GM12878 (cell line): ENCODE measurements around the gene CCL11. TPM values are rescaled to one million over a fixed set of nuclear protein-coding genes. Genes with fewer than 3 reads are reported as not detected.

ENCODE experiments used
- ATAC-seq: fragments of 200-7000 bp; cut with Tn5 transposase; 3 replicates; pipeline ENCODE4 v1.9.1; 2020; ENCODE audit warnings: mild to moderate bottlenecking, moderate library complexity
- BruUV-seq: library from RNA; stranded (reverse); fragments of 400-500 nt; replicated peaks from 2 replicates; lab custom pipeline; 2021; lab: Mats Ljungman, UMichigan
- CTCF ChIA-PET: fragments of 300-600 bp; sonication (Branson Sonifier 250); formaldehyde crosslinking; extraction: SDS; loops from one replicate; lab custom pipeline; 2021; ENCODE audit warnings: inconsistent platforms; lab: Yijun Ruan, JAX
- POLR2A ChIA-PET: fragments of 350-600 bp; formaldehyde crosslinking; extraction: SDS; loops from one replicate; lab custom pipeline; 2021; ENCODE audit warnings: inconsistent platforms; lab: Charles Lee
- RAD21 ChIA-PET: fragments of 300-600 bp; sonication (Branson Sonifier 250); formaldehyde crosslinking; loops from one replicate; lab custom pipeline; 2023; ENCODE audit warnings: antibody characterized with exemption; ENCODE audit not compliant: unreplicated experiment; lab: Charles Lee
- SMC1A ChIA-PET: fragments of 300-600 bp; sonication (Branson Sonifier 250); formaldehyde crosslinking; loops from one replicate; lab custom pipeline; 2023; ENCODE audit not compliant: unreplicated experiment, uncharacterized antibody; lab: Charles Lee
- DNase-seq: peaks from one replicate; pipeline ENCODE4 v3.0.0-alpha.2; 2011; ENCODE audit warnings: low read depth, low spot score
- FAIRE-seq: peaks from 3 replicates; lab custom pipeline; 2011; peaks lifted over from hg19 to GRCh38; lab: Jason Lieb, UNC
- H2AFZ ChIP-seq: 2 replicates; pipeline ENCODE4 v1.6.0; 2011; ENCODE audit warnings: low read depth, low read length, control low read depth; ENCODE audit not compliant: control insufficient read depth
- H3K27ac ChIP-seq: 2 replicates; pipeline ENCODE4 v1.5.1; 2011; ENCODE audit warnings: control low read depth; ENCODE audit not compliant: control insufficient read depth, insufficient read depth
- H3K27me3 ChIP-seq, 2 experiments: replicated peaks in 1 of 2; 2 replicates each; pipeline versions ENCODE4 v1.6.0 to v1.6.1; 2011; ENCODE audit warnings: low read length in 1 of 2; ENCODE audit not compliant: control insufficient read depth in 2 of 2, insufficient read depth in 2 of 2
- H3K36me3 ChIP-seq, 2 experiments: 2 replicates each; pipeline ENCODE4 v1.5.1; 2011; ENCODE audit warnings: low read length in 1 of 2; ENCODE audit not compliant: control insufficient read depth in 2 of 2, insufficient read depth in 2 of 2
- H3K4me1 ChIP-seq: 2 replicates; pipeline ENCODE4 v1.6.1; 2011; ENCODE audit warnings: mild to moderate bottlenecking, low read length, moderate library complexity, mixed read lengths; ENCODE audit not compliant: control insufficient read depth, insufficient read depth
- H3K4me2 ChIP-seq: 2 replicates; pipeline ENCODE4 v1.6.0; 2011; ENCODE audit warnings: control low read depth; ENCODE audit not compliant: control insufficient read depth, insufficient read depth
- H3K4me3 ChIP-seq: fragments of 200-600 bp; sonication (generic); 2 replicates; pipeline ENCODE4 v1.5.1; 2016
- H3K79me2 ChIP-seq: 2 replicates; pipeline ENCODE4 v1.6.0; 2011; ENCODE audit warnings: low read length; ENCODE audit not compliant: control insufficient read depth, insufficient read depth
- H3K9ac ChIP-seq: 2 replicates; pipeline ENCODE4 v1.8.0; 2011; ENCODE audit warnings: low read length, control low read depth, mixed read lengths; ENCODE audit not compliant: control insufficient read depth, insufficient read depth
- H3K9me3 ChIP-seq: replicated peaks from 3 replicates; pipeline ENCODE4 v1.5.1; 2011; ENCODE audit warnings: mild to moderate bottlenecking, low read length; ENCODE audit not compliant: control insufficient read depth, insufficient read depth
- H4K20me1 ChIP-seq: 2 replicates; pipeline ENCODE4 v1.6.0; 2011; ENCODE audit not compliant: control insufficient read depth, insufficient read depth
- CREM ChIP-seq: IDR thresholded peaks from 2 replicates; pipeline ENCODE4 v1.6.1; 2014; ENCODE audit warnings: antibody characterized with exemption, low read depth
- EGR1 ChIP-seq, 2 experiments: IDR thresholded peaks; 1 replicate in 1 of 2; 2 replicates in 1 of 2; pipeline ENCODE4 v1.6.1; 2011 to 2012; ENCODE audit warnings: low read depth in 2 of 2, low read length in 2 of 2, borderline replicate concordance in 1 of 2, mild to moderate bottlenecking in 1 of 2, moderate library complexity in 1 of 2
- GATAD2B ChIP-seq: fragments of 450-650 bp; conservative IDR thresholded peaks from 2 replicates; pipeline ENCODE4 v1.6.1; 2017; ENCODE audit warnings: low read depth, mild to moderate bottlenecking, moderate library complexity
- IKZF1 ChIP-seq: fragments of 450-650 bp; conservative IDR thresholded peaks from 2 replicates; pipeline ENCODE4 v1.6.1; 2017; ENCODE audit warnings: antibody characterized with exemption, mild to moderate bottlenecking
- IKZF2 ChIP-seq, 2 experiments: fragments of 450-650 bp; IDR thresholded peaks; 2 replicates each; pipeline ENCODE4 v1.6.1; 2017; ENCODE audit warnings: mild to moderate bottlenecking in 2 of 2, moderate library complexity in 2 of 2
- MYB ChIP-seq: fragments of 150-350 bp; IDR thresholded peaks from 2 replicates; pipeline ENCODE4 v1.6.1; 2014; ENCODE audit warnings: mild to moderate bottlenecking, low read depth, low read length, borderline replicate concordance
- NBN ChIP-seq: fragments of 450-650 bp; IDR thresholded peaks from 2 replicates; pipeline ENCODE4 v1.6.1; 2016
- PRDM15 ChIP-seq: fragments of 450-650 bp; formaldehyde crosslinking; IDR thresholded peaks from 2 replicates; pipeline ENCODE4 v1.4.0; 2020; ENCODE audit warnings: mild to moderate bottlenecking, moderate library complexity
- RAD21 ChIP-seq: IDR thresholded peaks from 2 replicates; pipeline ENCODE4 v1.6.1; 2011; ENCODE audit warnings: mild to moderate bottlenecking, low read depth, low read length, moderate library complexity; ENCODE audit not compliant: insufficient read depth
- RAD51 ChIP-seq: fragments of 450-650 bp; IDR thresholded peaks from 2 replicates; pipeline ENCODE4 v1.6.1; 2016; ENCODE audit warnings: moderate library complexity, mild to moderate bottlenecking, inconsistent platforms
- SMAD1 ChIP-seq: fragments of 450-650 bp; IDR thresholded peaks from 2 replicates; pipeline ENCODE4 v1.6.1; 2018; ENCODE audit warnings: mild to moderate bottlenecking, low read depth; ENCODE audit not compliant: partially characterized antibody
- SPI1 ChIP-seq: IDR thresholded peaks from 2 replicates; pipeline ENCODE4 v1.6.1; 2011; ENCODE audit warnings: low read depth, mild to moderate bottlenecking, low read length, moderate library complexity, borderline replicate concordance; ENCODE audit not compliant: insufficient read depth
- TCF12 ChIP-seq: IDR thresholded peaks from 2 replicates; pipeline ENCODE4 v1.6.1; 2011; ENCODE audit warnings: low read depth, mild to moderate bottlenecking, low read length
- ZBTB40 ChIP-seq: fragments of 450-650 bp; IDR thresholded peaks from 2 replicates; pipeline ENCODE4 v1.6.1; 2016; ENCODE audit warnings: mild to moderate bottlenecking, moderate library complexity, borderline replicate concordance
- ZNF622 ChIP-seq: fragments of 450-650 bp; IDR thresholded peaks from 2 replicates; pipeline ENCODE4 v1.6.1; 2017; ENCODE audit warnings: mild to moderate bottlenecking, inconsistent platforms
- ZZZ3 ChIP-seq: IDR thresholded peaks from 2 replicates; pipeline ENCODE4 v1.6.1; 2011; ENCODE audit warnings: low read depth; ENCODE audit not compliant: control insufficient read depth, insufficient read length
- WGBS: methylation state at CpG from one replicate; pipeline ENCODE4 v1.1.6; 2016; ENCODE audit warnings: low lambda C conversion rate; ENCODE audit not compliant: insufficient replicate concordance, insufficient coverage; ENCODE audit errors: missing lambda C conversion rate; 5-methylcytosine and 5-hydroxymethylcytosine counted together
- in situ Hi-C: fragments of 300-500 bp; cut with MboI; formaldehyde crosslinking; loops from 9 replicates; pipeline ENCODE4 v1.14.3; 2018; ENCODE audit warnings: mixed read lengths
- intact Hi-C: fragments of 100-400 bp; cut with micrococcal nuclease; formaldehyde crosslinking; loops from one replicate; pipeline ENCODE4 v1.14.2; 2022; ENCODE audit not compliant: unreplicated experiment
- polyA plus RNA-seq, 11 experiments: library from polyadenylated mRNA; depleted of rRNA in 4 of 11; unstranded in 6 of 11; stranded (reverse) in 5 of 11; fragments of >200 nt; fragmentation: Nextera tagmentation in 4 of 11; fragmentation: Illumina TruSeq in 1 of 11; extraction: Ambion mirVana in 4 of 11; extraction: Trizol in 1 of 11; gene quantifications; 1 replicate in 1 of 11; 2 replicates in 10 of 11; pipeline versions ENCODE4 v1.2.1 to v1.2.3, GENCODE V29; 2011 to 2016; ENCODE audit warnings: inconsistent platforms in 2 of 11, missing spikeins in 2 of 11, low read depth in 1 of 11
- total RNA-seq, 4 experiments: library from RNA; depleted of rRNA in 3 of 4; stranded (reverse); fragments of >200 nt in 3 of 4; fragmentation: Illumina TruSeq in 1 of 4; extraction: Trizol in 1 of 4; gene quantifications; 2 replicates each; pipeline versions ENCODE4 v1.2.1 to v1.2.3, GENCODE V29; 2013 to 2021

The CCL11 gene
- total and polyA plus RNA-seq, 10 of the 15 experiments (the other 5 are each of a cell fraction or from before 2014, with no cell fraction given): not detected

- Histone ChIP-seq H3K27me3 (peaks cover 0 to 2% of the 10 kb centered on the region in 2 experiments; a peak in 1 of 4 replicates), H3K4me2 (no peak overlapping the region), H3K79me2 (no peaks in the 10 kb centered on the region), H3K4me3 (no peak overlapping the region), H3K9me3 (no peaks in the 10 kb centered on the region; the same call in 2 of the 3 replicates), H3K36me3 (no peaks in the 10 kb centered on the region), H4K20me1 (no peaks in the 10 kb centered on the region), H2AFZ (no peak overlapping the region), H3K27ac (no peak overlapping the region), H3K9ac (no peak overlapping the region), H3K4me1 (peaks cover 29% of the 10 kb centered on the region)
- FAIRE-seq (no peak), ATAC-seq (no peak), DNase-seq (no peak)
- SMC1A ChIA-PET: no interaction called here
- 0% methylated on average over 3 of the region's 3 CpGs for WGBS
- in situ Hi-C loops (no loop called here), intact Hi-C loops (no loop called here)
- CTCF ChIA-PET: no interaction called here
- POLR2A ChIA-PET: no interaction called here
- RAD21 ChIA-PET: no interaction called here
- BruUV-seq: no TSS peak
- TF ChIP-seq RAD21 (no peak), RAD51 (no peak), CREM (no peak), ZNF622 (no peak), PRDM15 (no peak), SMAD1 (no peak), NBN (no peak), TCF12 (no peak), ZZZ3 (no peak), IKZF2 (IDR thresholded peaks at IDR 0.05) (no peak), ZBTB40 (no peak), MYB (no peak), EGR1 (IDR thresholded peaks at IDR 0.05; ENCODE audit: borderline replicate concordance in 1 of 2, low read depth in 2 of 2, low read length in 2 of 2) (no peak), GATAD2B (no peak), SPI1 (no peak), IKZF1 (no peak)
These were observed 38.7 kb upstream of the CCL11 start for GRCh38 chr17:34246881-34247280.
